Keratinocyte (primary cell): ENCODE results near the gene SEC11A. TPM values are rescaled to one million over a fixed set of nuclear protein-coding genes. Genes with fewer than 3 reads are reported as not detected.

Experiments
- DNase-seq: peaks from one replicate; pipeline ENCODE4 v3.0.0-alpha.2; 2011; ENCODE audit warnings: low read depth, missing footprints, low spot score
- FAIRE-seq: peaks from 2 replicates; lab custom pipeline; 2011; peaks lifted over from hg19 to GRCh38; lab: Jason Lieb, UNC
- H2AFZ ChIP-seq: 2 replicates; pipeline ENCODE4 v1.6.0; 2012; ENCODE audit warnings: low read length, control low read depth, inconsistent platforms; ENCODE audit not compliant: control insufficient read depth
- H3K27ac ChIP-seq: 2 replicates; pipeline ENCODE4 v1.5.1; 2011; ENCODE audit warnings: low read length; ENCODE audit not compliant: control insufficient read depth, insufficient read depth
- H3K27me3 ChIP-seq: 3 replicates; pipeline ENCODE4 v1.6.0; 2011; ENCODE audit warnings: low read length; ENCODE audit not compliant: control insufficient read depth, insufficient read depth; ENCODE audit errors: extremely low read depth
- H3K36me3 ChIP-seq, 2 experiments: 2 replicates in 1 of 2; 3 replicates in 1 of 2; pipeline ENCODE4 v1.5.1; 2011; ENCODE audit warnings: low read length in 2 of 2, mild to moderate bottlenecking in 1 of 2; ENCODE audit not compliant: control insufficient read depth in 2 of 2, insufficient read depth in 2 of 2; ENCODE audit errors: extremely low read depth in 1 of 2
- H3K4me1 ChIP-seq: 3 replicates; pipeline ENCODE4 v1.5.1; 2011; ENCODE audit warnings: low read length; ENCODE audit not compliant: control insufficient read depth, insufficient read depth; ENCODE audit errors: extremely low read depth
- H3K4me2 ChIP-seq: 3 replicates; pipeline ENCODE4 v1.6.0; 2011; ENCODE audit warnings: low read depth, low read length; ENCODE audit not compliant: control insufficient read depth, insufficient read depth; ENCODE audit errors: extremely low read depth
- H3K4me3 ChIP-seq, 3 experiments: fragments of 200-600 bp in 1 of 3; sonication (generic) in 1 of 3; 2 replicates in 2 of 3; 3 replicates in 1 of 3; pipeline ENCODE4 v1.5.1; 2011 to 2016; ENCODE audit warnings: low read length in 3 of 3, mild to moderate bottlenecking in 3 of 3, control low read depth in 2 of 3, inconsistent platforms in 1 of 3, low read depth in 1 of 3, mixed read lengths in 1 of 3, mixed run types in 1 of 3, moderate library complexity in 1 of 3; ENCODE audit not compliant: control insufficient read depth in 2 of 3, insufficient read depth in 2 of 3; ENCODE audit errors: extremely low read depth in 1 of 3
- H3K79me2 ChIP-seq: 2 replicates; pipeline ENCODE4 v1.6.0; 2012; ENCODE audit warnings: low read length; ENCODE audit not compliant: control insufficient read depth, insufficient read depth
- H3K9ac ChIP-seq: 3 replicates; pipeline ENCODE4 v1.6.0; 2011; ENCODE audit warnings: low read length; ENCODE audit not compliant: control insufficient read depth, insufficient read depth; ENCODE audit errors: extremely low read depth
- H3K9me1 ChIP-seq: 3 replicates; pipeline ENCODE4 v1.6.0; 2011; ENCODE audit warnings: low read length; ENCODE audit not compliant: control insufficient read depth, insufficient read depth; ENCODE audit errors: extremely low read depth
- H3K9me3 ChIP-seq: 2 replicates; pipeline ENCODE4 v1.5.1; 2012; ENCODE audit warnings: low read depth, low read length; ENCODE audit not compliant: control insufficient read depth
- H4K20me1 ChIP-seq: 3 replicates; pipeline ENCODE4 v1.6.0; 2011; ENCODE audit warnings: low read length; ENCODE audit not compliant: control insufficient read depth, insufficient read depth; ENCODE audit errors: extremely low read depth
- CTCF ChIP-seq, 3 experiments: IDR thresholded peaks in 1 of 3; conservative IDR thresholded peaks in 1 of 3; optimal IDR thresholded peaks in 1 of 3; 2 replicates in 2 of 3; 3 replicates in 1 of 3; pipeline versions ENCODE3 to v1.5.1; 2011; ENCODE audit warnings: low read length in 3 of 3, mild to moderate bottlenecking in 3 of 3, moderate library complexity in 2 of 3, control low read depth in 1 of 3, inconsistent platforms in 1 of 3; ENCODE audit not compliant: insufficient read depth in 2 of 3; ENCODE audit errors: extremely low read depth in 1 of 3
- EZH2 ChIP-seq: IDR thresholded peaks from one replicate; pipeline ENCODE4 v1.6.1; 2012; ENCODE audit warnings: inconsistent platforms, mild to moderate bottlenecking, low read length, moderate library complexity
- dilution Hi-C: fragments of 300-500 bp; cut with MboI; formaldehyde crosslinking; loops from one replicate; pipeline ENCODE4 v1.7.0; 2020; ENCODE audit warnings: low sequenced_read_pairs; ENCODE audit not compliant: extremely low pct_ligation_motif_present
- polyA plus RNA-seq, 5 experiments: library from polyadenylated mRNA; depleted of rRNA in 3 of 5; stranded (reverse) in 3 of 5; stranded (forward) in 1 of 5; unstranded in 1 of 5; fragments of >200 nt; gene quantifications; 1 replicate in 1 of 5; 2 replicates in 3 of 5; 3 replicates in 1 of 5; pipeline versions ENCODE4 v1.2.1 to v1.2.3, GENCODE V29; 2011 to 2012; ENCODE audit warnings: missing spikeins in 2 of 5, low read depth in 1 of 5, low replicate concordance in 1 of 5

The SEC11A gene
- polyA plus RNA-seq, 1 donor (not counting 4 experiments of a cell fraction or from before 2014, with no cell fraction given), result 195 TPM

- no peak for FAIRE-seq
- dilution Hi-C loops, result no loop called here
- Histone ChIP-seq H3K9me1 (no peaks in the 10 kb centered on the region), H3K4me3 (peak overlapping the region; percentile 96 to 100 (median 96)), H4K20me1 (no peaks in the 10 kb centered on the region), H3K79me2 (peaks cover 63% of the 10 kb centered on the region), H3K9ac (peak overlapping the region; percentile 94), H2AFZ (no peak overlapping the region), H3K4me1 (peaks cover 11% of the 10 kb centered on the region), H3K27ac (no peak overlapping the region), H3K36me3 (peaks cover 0 to 3% of the 10 kb centered on the region in 2 experiments), H3K27me3 (no peaks in the 10 kb centered on the region), H3K9me3 (no peaks in the 10 kb centered on the region), H3K4me2 (peak overlapping the region; percentile 91)
- TF ChIP-seq CTCF (optimal IDR thresholded peaks at IDR 0.05 in 1 of 3, IDR thresholded peaks at IDR 0.05 in 1 of 3, conservative IDR thresholded peaks at IDR 0.05 in 1 of 3; ENCODE audit: extremely low read depth in 1 of 3, insufficient read depth in 2 of 3, low read length in 3 of 3) (no peak), EZH2 (no peak)
- DNase-seq, result no peak
Observed at GRCh38 chr15:84714372-84714771, 1.6 kb downstream of the SEC11A start.

- FAIRE-seq, result no peak
- peaks cover 0 to 3% of the 10 kb centered on the region in 2 experiments for H3K36me3 ChIP-seq
Observed at GRCh38 chr15:84703808-84704207, 12.1 kb downstream of the SEC11A start.

More at GRCh38 chr15:84703808-84704207, 12.1 kb downstream of the SEC11A start:
- dilution Hi-C loops, result no loop called here
- no peak for DNase-seq
- Histone ChIP-seq H3K9ac (no peak overlapping the region), H3K79me2 (peaks cover 90% of the 10 kb centered on the region), H3K4me1 (no peaks in the 10 kb centered on the region), H3K27me3 (no peaks in the 10 kb centered on the region), H3K9me3 (no peaks in the 10 kb centered on the region), H3K27ac (no peak overlapping the region), H3K4me3 (no peak overlapping the region), H3K4me2 (no peak overlapping the region), H3K9me1 (no peaks in the 10 kb centered on the region), H2AFZ (no peak overlapping the region), H4K20me1 (peaks cover 13% of the 10 kb centered on the region)
- no peak for TF ChIP-seq EZH2
- TF ChIP-seq CTCF (optimal IDR thresholded peaks at IDR 0.05 in 1 of 3, IDR thresholded peaks at IDR 0.05 in 1 of 3, conservative IDR thresholded peaks at IDR 0.05 in 1 of 3; ENCODE audit: extremely low read depth in 1 of 3, insufficient read depth in 2 of 3, low read length in 3 of 3), result no peak
